HEK293 (cell line): ENCODE measurements around the gene ATE1.
A peak's percentile ranks its signal among the peaks of the same experiment; 100 is the strongest.

Experiments
- EGR2 ChIP-seq: fragments of 450-650 bp; formaldehyde crosslinking; IDR thresholded peaks from 2 replicates; pipeline ENCODE4 v1.5.1; 2016; ENCODE audit warnings: low read depth, missing biosample characterization, missing genetic modification characterization
- FEZF1 ChIP-seq: fragments of 450-650 bp; formaldehyde crosslinking; IDR thresholded peaks from 2 replicates; pipeline ENCODE4 v1.5.1; 2016; ENCODE audit warnings: missing biosample characterization, missing genetic modification characterization
- HOXC10 ChIP-seq: sonication (generic); formaldehyde crosslinking; IDR thresholded peaks from 2 replicates; pipeline ENCODE4 v1.8.1; 2023; ENCODE audit warnings: mild to moderate bottlenecking, missing genetic modification reagents
- HOXD13 ChIP-seq: sonication (generic); formaldehyde crosslinking; IDR thresholded peaks from 2 replicates; pipeline ENCODE4 v1.8.0; 2022; ENCODE audit warnings: missing genetic modification reagents, borderline replicate concordance
- KLF8 ChIP-seq: fragments of 450-650 bp; formaldehyde crosslinking; IDR thresholded peaks from 2 replicates; pipeline ENCODE4 v1.5.1; 2016; ENCODE audit warnings: missing biosample characterization, missing genetic modification characterization
- PRDM10 ChIP-seq: fragments of 450-650 bp; formaldehyde crosslinking; IDR thresholded peaks from 2 replicates; pipeline ENCODE4 v1.5.1; 2016; ENCODE audit warnings: missing biosample characterization, missing genetic modification characterization
- PRDM6 ChIP-seq: fragments of 450-650 bp; formaldehyde crosslinking; IDR thresholded peaks from 2 replicates; pipeline ENCODE4 v1.5.1; 2017; ENCODE audit warnings: missing biosample characterization, missing genetic modification characterization
- ZBTB1 ChIP-seq: fragments of 450-650 bp; formaldehyde crosslinking; IDR thresholded peaks from 2 replicates; pipeline ENCODE4 v1.5.1; 2016; ENCODE audit warnings: missing biosample characterization, missing genetic modification characterization
- ZBTB11 ChIP-seq: fragments of 450-650 bp; formaldehyde crosslinking; conservative IDR thresholded peaks from 2 replicates; pipeline ENCODE4 v1.5.1; 2016; ENCODE audit warnings: low read depth, missing biosample characterization, missing genetic modification characterization
- ZBTB6 ChIP-seq: fragments of 450-650 bp; formaldehyde crosslinking; IDR thresholded peaks from 2 replicates; pipeline ENCODE4 v1.5.1; 2017; ENCODE audit warnings: missing biosample characterization, missing genetic modification characterization
- ZNF121 ChIP-seq: fragments of 450-650 bp; formaldehyde crosslinking; IDR thresholded peaks from 2 replicates; pipeline ENCODE4 v1.5.1; 2016; ENCODE audit warnings: missing biosample characterization, missing genetic modification characterization
- ZNF148 ChIP-seq: fragments of 450-650 bp; formaldehyde crosslinking; IDR thresholded peaks from 2 replicates; pipeline ENCODE4 v1.5.0; 2017; ENCODE audit warnings: missing biosample characterization, missing genetic modification characterization, borderline replicate concordance
- ZNF157 ChIP-seq: fragments of 450-650 bp; formaldehyde crosslinking; IDR thresholded peaks from 2 replicates; pipeline ENCODE4 v1.5.1; 2016; ENCODE audit warnings: missing biosample characterization, missing genetic modification characterization
- ZNF239 ChIP-seq: fragments of 450-650 bp; formaldehyde crosslinking; IDR thresholded peaks from 2 replicates; pipeline ENCODE4 v1.5.1; 2016; ENCODE audit warnings: missing biosample characterization, missing genetic modification characterization
- ZNF24 ChIP-seq: fragments of 450-650 bp; formaldehyde crosslinking; IDR thresholded peaks from 2 replicates; pipeline ENCODE4 v1.5.1; 2016; ENCODE audit warnings: missing biosample characterization, missing genetic modification characterization
- ZNF362 ChIP-seq: fragments of 450-650 bp; formaldehyde crosslinking; IDR thresholded peaks from 2 replicates; pipeline ENCODE4 v1.5.1; 2016; ENCODE audit warnings: missing biosample characterization, missing genetic modification characterization
- ZNF404 ChIP-seq: fragments of 450-650 bp; formaldehyde crosslinking; IDR thresholded peaks from 2 replicates; pipeline ENCODE4 v1.5.1; 2017; ENCODE audit warnings: missing biosample characterization, missing genetic modification characterization
- ZNF416 ChIP-seq: fragments of 450-650 bp; formaldehyde crosslinking; IDR thresholded peaks from 2 replicates; pipeline ENCODE4 v1.5.1; 2016; ENCODE audit warnings: missing biosample characterization, missing genetic modification characterization
- ZNF449 ChIP-seq: fragments of 450-650 bp; formaldehyde crosslinking; IDR thresholded peaks from 2 replicates; pipeline ENCODE4 v1.5.1; 2017; ENCODE audit warnings: missing biosample characterization, mild to moderate bottlenecking, missing genetic modification characterization, moderate library complexity
- ZNF501 ChIP-seq: fragments of 450-650 bp; formaldehyde crosslinking; IDR thresholded peaks from 2 replicates; pipeline ENCODE4 v1.5.1; 2016; ENCODE audit warnings: missing biosample characterization, missing genetic modification characterization
- ZNF514 ChIP-seq: fragments of 450-650 bp; formaldehyde crosslinking; IDR thresholded peaks from 2 replicates; pipeline ENCODE4 v1.5.1; 2016; ENCODE audit warnings: missing biosample characterization, missing genetic modification characterization
- ZNF558 ChIP-seq: fragments of 450-650 bp; formaldehyde crosslinking; IDR thresholded peaks from 2 replicates; pipeline ENCODE4 v1.5.1; 2016; ENCODE audit warnings: missing biosample characterization, missing genetic modification characterization
- ZNF639 ChIP-seq: fragments of 450-650 bp; formaldehyde crosslinking; IDR thresholded peaks from 2 replicates; pipeline ENCODE4 v1.5.1; 2016; ENCODE audit warnings: missing biosample characterization, missing genetic modification characterization
- ZNF777 ChIP-seq: fragments of 450-650 bp; formaldehyde crosslinking; IDR thresholded peaks from 2 replicates; pipeline ENCODE4 v1.5.1; 2017; ENCODE audit warnings: missing biosample characterization, missing genetic modification characterization, borderline replicate concordance

ATE1 gene

GRCh38 chr10:121846555-121846954 lies 81.3 kb downstream of the ATE1 start (continued):
- TF ChIP-seq PRDM6, result no peak
- TF ChIP-seq ZNF148 (tag by site-specific recombination), result no peak
- TF ChIP-seq FEZF1, result no peak
- TF ChIP-seq EGR2 (tag by site-specific recombination), result no peak
- TF ChIP-seq ZNF449 (tag by site-specific recombination), result no peak
- no peak for TF ChIP-seq HOXD13
- no peak for TF ChIP-seq ZNF639
- TF ChIP-seq ZNF362, result no peak
- no peak for TF ChIP-seq ZNF416 (tag by site-specific recombination)
- TF ChIP-seq ZNF239 (tag by site-specific recombination), result no peak
- TF ChIP-seq ZNF558 (tag by site-specific recombination), result peak; percentile 57; the same call in 1 of the 2 replicates
- TF ChIP-seq ZBTB11 (tag by site-specific recombination), result peak; percentile 87
- no peak for TF ChIP-seq ZNF157
- TF ChIP-seq ZNF777, result no peak
- no peak for TF ChIP-seq HOXC10 (CRISPR knock-in tag)
- TF ChIP-seq ZNF24 (tag by site-specific recombination), result no peak
- TF ChIP-seq ZBTB6, result no peak
- no peak for TF ChIP-seq KLF8 (tag by site-specific recombination)
- TF ChIP-seq ZNF514 (tag by site-specific recombination), result no peak
- no peak for TF ChIP-seq PRDM10 (tag by site-specific recombination)
- no peak for TF ChIP-seq ZNF501 (tag by site-specific recombination)
- peak; percentile 93 for TF ChIP-seq ZNF404 (tag by site-specific recombination)
- TF ChIP-seq ZBTB1 (tag by site-specific recombination), result no peak
- TF ChIP-seq ZNF121 (tag by site-specific recombination), result no peak
